Activated CD4-positive, alpha-beta T cell treated with anti-CD3 and anti-CD28 coated beads, Interleukin-2, amount 50 U/mL, for 48 hours (primary cell): ENCODE data around the gene RBM7.

Experiments used
- DNase-seq, 2 experiments: peaks; one replicate each; pipeline ENCODE4 v3.0.0-alpha.2; 2020

The RBM7 gene

GRCh38 chr11:114400216-114400914 lies at the start of gene RBM7, which contains the start of gene C11orf71:
TSS of gene RBM7 (plus strand) at chr11:114400666. CDS start at chr11:114400672, 6 bp downstream.
TSS of gene C11orf71 (minus strand) at chr11:114400511. CDS start at chr11:114400331, 180 bp downstream.
- DNase-seq, result peak; percentile 97

DNA sequence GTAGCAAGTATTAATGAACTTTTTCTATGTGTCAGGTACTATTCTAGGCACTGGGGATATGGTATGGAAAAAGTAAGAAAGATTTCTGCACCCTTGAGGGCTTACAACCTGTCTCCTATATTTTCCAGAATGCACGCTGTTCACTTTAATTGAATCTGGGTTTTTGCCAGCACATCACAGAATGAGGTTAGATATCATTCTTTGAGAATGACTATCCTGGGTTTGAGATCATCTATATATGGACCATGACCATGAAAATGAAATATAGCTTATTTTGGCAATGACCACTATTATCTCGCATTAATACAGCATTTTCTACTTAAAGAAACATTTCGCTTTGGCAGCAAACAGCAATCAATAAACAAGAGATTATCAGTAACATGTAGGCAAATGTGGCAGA lies 47.0 kb upstream of the RBM7 start:
- DNase-seq, result no peak

GRCh38 chr11:114354076-114354475 lies 46.4 kb upstream of the RBM7 start:
- no peak for DNase-seq

DNA sequence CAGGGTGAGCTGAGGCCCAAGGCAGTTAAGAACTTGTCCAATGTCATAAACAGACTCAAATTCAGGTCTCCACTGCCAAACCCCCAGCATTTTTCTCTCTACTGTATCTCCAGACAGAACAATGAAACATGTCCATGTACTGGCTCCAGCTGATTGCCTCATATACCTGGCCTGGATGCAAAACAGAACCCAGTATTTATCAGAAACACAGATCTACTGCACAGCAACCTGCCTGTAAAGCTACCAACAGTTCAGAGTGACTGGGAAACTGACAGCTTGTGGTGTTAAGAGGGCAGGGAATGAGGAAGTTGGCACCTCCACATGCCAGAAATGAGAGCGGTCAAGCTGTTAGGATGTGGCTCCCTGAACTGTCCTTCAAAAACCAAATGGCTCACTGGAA lies 41.8 kb upstream of the RBM7 start:
- no peak for DNase-seq

DNA sequence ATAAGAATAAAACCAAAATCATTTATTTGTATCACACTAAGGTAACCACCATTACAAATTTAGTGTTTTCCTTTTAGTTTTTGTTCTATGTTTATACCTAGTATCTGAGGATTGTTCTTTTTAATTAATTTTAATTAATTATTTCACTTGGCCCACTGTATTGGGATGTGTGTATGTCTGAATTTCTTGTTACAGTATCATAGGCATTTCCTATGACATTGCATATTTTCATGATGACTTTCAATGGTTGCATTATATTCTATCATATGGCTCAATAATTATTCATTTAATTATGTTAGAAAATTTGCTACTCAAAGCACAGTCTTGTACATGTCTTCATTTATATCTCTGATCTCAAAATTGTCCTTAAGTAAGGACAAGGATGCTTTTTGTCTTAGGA lies 41.1 kb upstream of the RBM7 start:
- no peak for DNase-seq

- DNase-seq, result no peak
Measured at GRCh38 chr11:114362326-114362725, 38.1 kb upstream of the RBM7 start.

GRCh38 chr11:114362958-114363357 lies 37.5 kb upstream of the RBM7 start:
- DNase-seq, result no peak

DNA sequence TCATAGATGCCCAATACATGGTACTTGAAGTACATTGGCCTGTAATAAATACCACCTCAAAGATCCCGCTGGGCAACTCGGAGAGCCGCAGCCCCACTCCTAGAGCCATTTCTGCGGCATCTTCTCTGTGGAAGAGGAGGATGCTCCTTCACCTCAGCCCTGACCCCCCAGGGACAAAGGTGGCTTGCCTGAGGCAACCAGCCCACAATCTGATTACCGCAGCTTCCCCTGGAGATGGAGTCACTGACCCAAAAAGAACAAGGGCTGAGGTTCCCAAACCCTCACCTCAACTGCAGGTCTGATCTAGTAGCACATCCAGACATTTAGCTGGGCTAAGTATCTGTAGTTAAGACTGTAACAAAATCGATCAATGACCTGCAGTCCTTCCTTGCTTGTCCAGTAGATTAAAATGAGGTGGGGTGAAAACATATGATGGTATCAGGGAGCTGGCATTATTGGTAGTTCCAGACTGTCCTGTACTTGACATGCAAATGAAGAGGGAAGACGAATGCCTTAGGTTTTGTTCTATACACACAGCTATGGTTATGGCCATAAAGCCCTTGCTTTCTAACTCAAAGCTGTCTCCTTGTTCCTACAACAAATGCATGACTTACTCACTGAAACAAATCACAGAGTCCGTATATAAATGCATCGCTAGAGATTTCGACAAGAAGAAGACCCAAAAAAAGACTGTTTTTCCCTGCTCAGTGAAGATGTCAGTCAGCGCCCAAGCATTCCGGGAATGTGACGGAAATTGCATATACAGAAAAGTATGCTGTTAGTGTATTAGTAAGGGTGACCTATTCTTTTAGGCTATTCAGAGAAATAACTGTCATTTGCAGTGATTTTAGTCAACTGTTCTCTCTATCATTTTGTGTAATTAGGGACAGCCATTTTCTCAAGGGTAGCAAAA lies 33.9 kb upstream of the RBM7 start:
- DNase-seq, result no peak

DNA sequence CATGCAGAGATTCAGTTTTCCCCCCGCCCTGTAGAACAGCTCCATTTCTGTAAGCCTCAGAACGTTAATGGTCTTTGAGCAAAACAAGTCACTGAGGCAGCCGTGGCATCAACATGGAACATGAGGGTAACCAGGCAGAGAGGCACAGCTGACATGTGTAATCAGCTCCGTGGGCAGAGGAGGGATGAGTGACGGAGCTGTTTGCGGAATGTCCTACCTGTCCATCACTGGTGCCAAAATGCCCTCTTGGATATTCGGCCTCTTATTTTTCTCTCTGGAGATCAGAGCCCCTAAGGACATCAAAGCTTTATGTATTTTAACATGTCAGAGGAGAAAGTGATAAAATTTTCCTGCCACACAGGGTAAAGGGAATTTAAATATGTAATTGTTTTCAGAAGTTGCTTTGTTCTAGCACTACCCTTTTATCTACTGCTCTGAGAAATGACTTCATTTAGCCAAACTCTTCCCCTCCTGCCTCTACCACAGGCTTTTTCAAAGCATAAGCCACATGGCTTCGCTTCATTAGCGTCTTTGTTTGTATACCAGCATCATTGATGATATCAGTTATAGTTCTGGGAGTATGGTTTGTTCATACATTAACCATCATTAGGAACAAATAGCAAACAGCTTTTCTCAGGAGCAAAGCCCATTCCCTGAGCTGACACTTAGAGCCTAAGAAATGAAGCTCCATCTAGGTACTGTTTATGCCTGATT lies 33.1 kb upstream of the RBM7 start:
- DNase-seq, result no peak

DNA sequence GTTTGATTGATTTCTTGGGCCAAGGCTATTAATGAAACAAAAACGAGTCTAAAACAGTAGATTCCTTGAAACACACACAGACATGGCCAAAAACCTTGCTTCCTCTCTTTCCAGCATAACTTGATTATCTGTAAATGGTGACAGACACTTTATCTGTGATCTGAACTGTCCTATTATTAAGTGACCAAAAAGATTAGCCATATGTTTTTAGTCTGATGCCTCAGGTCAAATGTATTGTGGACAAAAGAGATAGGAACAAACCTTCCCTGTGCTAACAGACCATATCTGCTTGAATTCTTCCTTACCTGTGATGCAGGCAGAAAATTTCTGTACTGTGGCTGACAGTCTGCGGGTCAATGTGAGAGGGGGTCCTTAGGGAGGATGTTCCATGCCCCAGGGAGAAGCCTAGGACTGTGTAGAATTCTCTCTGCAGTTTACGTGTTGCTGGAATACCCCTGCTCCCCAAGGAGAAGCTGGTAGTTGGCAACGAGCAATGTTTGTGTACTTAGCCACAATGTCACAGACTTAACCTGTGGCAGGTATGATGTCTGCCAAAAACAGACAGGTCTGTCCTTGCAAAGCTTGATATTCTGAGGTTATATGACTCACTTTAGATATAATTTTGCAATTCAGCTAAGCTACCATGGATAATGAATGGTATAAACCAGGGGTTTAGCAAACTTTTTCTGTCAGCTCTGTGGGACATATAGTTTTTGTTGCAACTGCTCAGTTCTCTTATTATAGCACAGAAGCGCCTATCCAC lies 31.4 kb upstream of the RBM7 start:
- no peak for DNase-seq

DNA sequence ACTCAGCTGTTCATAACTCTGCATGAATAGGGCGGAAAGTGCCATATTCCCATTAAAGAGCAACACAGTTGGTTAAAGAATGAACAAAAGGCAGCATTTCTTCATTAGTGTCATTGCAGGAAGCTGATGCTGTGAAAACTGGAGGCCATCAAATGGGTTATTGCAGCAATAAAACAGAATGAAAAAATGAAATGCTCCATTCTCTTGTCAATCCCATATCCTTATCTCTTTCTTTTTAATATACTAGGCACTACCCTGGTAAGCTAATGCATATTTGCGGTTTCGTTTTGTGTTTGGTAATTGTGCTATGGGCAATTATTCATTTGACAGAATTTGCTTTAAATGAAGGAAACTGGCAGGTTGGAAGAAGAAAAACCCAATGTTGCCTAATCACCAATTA lies 25.4 kb upstream of the RBM7 start:
- DNase-seq, result no peak

DNA sequence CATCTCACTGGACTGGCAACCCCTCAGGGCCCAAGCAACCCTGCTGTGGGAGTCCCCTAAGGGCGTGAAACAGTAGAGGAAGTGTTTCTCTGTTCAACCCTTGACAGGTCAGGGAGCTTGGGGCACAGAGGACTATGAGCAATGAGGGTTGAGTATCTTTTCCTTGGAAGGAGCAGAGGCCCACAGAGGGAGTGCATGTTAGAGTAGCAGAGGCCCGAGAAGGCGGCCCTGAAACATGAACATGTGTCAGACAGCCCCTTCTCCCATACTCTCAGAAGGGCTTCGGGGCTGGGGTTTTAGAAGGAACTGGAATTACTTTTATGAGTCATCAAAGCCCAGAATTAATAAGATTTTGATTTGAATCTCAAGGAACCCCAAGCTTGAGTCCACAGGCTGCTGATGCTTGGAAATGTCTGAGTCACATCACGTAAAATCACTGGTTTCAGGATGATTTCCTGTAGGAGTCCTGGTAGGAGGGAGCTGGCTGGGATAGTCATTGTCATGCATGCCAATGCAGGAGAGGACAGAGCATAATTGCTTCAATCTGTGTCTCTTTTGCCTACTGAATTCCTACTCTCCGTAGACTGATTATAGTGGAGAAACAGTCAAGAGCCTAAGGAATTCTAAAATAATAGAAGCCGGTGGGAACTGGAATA lies 22.7 kb upstream of the RBM7 start:
- no peak for DNase-seq

DNA sequence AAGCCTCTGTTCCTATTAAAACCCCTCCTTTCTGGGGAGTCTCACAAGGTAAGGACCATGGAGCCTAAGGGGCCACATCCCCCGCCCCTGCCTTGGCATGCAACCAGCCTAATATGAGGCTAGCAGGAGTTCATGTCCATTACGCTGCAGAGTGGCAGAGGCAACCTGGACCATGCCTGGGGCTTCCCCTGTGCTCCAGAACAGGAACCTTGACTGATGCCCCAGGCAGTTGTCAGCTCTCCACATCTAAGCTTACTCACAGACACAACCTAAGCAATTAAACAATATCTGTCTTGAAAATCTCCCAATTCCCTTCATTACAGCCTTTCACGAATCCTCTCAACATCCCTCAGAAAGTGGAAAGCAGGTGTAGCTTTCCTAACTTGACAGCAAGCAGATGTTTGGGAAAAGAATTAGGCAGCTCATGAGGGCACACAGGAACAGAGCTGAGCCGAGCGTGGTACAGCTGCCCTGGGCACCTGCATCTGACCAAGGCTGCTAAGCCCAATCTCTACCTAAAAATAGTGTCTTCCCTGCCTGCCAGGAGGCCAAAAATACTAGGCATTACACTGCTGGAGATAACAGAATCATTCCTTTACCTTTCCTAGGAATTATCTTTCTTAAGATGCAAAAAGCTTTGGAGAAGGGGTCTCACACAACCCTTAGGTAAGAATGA lies 20.9 kb upstream of the RBM7 start:
- no peak for DNase-seq

DNA sequence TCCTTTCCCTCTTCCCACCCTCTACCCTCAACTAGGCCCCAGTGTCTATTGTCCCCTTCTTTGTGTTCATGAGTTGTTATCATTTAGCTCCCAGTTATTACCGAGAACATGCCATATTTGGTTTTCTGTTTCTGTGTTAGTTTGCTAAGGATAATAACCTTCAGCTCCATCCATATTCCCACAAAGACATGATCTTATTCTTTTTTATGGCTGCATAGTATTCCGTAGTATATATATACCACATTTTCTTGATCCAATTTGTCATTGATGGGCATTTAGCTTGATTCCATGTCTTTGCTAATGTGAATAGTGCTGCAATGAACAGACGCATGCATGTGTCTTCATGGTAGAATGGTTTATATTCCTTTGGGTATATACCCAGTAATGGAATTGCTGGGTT lies 18.0 kb upstream of the RBM7 start:
- DNase-seq, result no peak

GRCh38 chr11:114384487-114384886 lies 16.0 kb upstream of the RBM7 start:
- DNase-seq, result no peak

GRCh38 chr11:114386131-114386530 lies 14.3 kb upstream of the RBM7 start:
- no peak for DNase-seq

GRCh38 chr11:114386545-114386944 lies 13.9 kb upstream of the RBM7 start:
- no peak for DNase-seq

DNA sequence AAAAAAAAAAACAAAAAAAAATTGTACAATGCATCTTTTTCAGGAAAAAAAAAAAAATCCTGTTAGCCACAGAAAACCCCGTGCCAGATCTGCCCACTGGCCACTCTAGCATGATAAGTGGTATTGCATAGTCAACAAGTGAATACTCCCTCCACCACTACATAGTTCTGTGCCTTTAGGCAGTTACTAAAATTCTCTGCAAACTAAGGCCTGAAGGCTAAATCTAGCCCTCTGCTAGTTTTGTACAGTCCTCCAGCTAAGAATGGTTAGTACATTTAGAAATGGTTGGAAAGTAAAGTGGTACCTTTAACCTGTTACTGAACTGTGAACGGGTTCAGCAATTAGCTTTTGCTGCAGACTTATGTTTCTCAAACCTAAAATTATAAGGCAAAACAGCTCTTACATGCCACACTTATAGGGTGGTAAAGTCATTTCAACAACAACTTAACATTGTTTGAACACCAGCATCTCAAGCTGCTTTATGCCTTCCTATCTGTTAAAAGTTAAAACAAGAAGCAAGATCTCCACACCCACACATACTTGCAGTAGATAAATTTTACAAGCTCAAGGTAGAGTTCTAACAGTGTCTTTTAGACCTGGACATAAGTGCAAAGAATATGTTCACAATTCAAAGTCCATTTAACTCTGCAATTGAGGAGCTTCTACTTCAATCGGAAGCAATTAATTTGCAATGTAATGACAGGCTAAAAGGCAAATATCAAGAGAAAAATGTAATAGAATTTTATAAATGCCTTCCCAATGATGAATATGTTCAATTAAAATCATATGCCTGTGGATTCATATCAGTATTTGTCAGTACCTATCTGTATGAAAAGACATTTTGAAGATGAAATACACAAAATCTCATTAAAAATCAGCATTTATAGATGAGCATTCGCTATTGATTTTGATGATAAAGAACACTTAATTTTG lies 7.5 kb upstream of the RBM7 start:
- DNase-seq, result no peak

DNA sequence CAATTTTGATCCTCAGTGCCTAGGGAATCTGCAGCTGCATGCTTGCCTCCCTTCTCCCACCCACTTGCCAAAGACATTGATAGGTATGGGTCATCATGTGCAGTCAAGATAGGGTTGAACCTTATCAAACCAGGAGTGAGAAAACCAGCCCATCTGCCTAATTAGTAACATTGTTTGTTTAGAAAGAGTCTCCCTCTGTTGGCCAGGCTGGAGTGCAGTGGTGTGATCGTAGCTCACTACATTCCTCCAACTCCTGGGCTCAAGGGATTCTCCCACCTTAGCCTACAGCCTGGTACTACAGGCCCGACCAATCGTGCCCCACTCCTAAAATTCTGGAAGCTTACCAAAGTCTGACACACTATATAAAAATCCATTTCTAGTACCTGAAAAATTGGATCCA lies 4.7 kb upstream of the RBM7 start:
- DNase-seq, result no peak

- no peak for DNase-seq
Measured at GRCh38 chr11:114396916-114397315, 3.5 kb upstream of the RBM7 start.
